ENCODE measurements around the gene PAXX.

GRCh38 chr9:137000177-137000930 is 8.1 kb downstream of the PAXX start:
- TF ChIP-seq CTCF (IDR thresholded peaks at IDR 0.05) (no peak), POLR2A (IDR thresholded peaks at IDR 0.05) (no peak)

Data from uterus (tissue), 2 donors.